HUES6 (cell line): ENCODE results near the gene TSEN15.

Experiments used
- H3K27ac ChIP-seq: 2 replicates; pipeline ENCODE4 v1.7.0; 2013; ENCODE audit warnings: low read depth, mild to moderate bottlenecking, low read length, inconsistent platforms
- H3K27me3 ChIP-seq: 2 replicates; pipeline ENCODE4 v1.6.1; 2013; ENCODE audit warnings: low read length; ENCODE audit not compliant: control insufficient read depth, insufficient read depth
- H3K36me3 ChIP-seq: 2 replicates; pipeline ENCODE4 v1.6.1; 2013; ENCODE audit warnings: low read length; ENCODE audit not compliant: control insufficient read depth, insufficient read depth
- H3K4me1 ChIP-seq: 2 replicates; pipeline ENCODE4 v1.6.1; 2013; ENCODE audit warnings: low read length; ENCODE audit not compliant: control insufficient read depth, insufficient read depth
- H3K4me3 ChIP-seq: 2 replicates; pipeline ENCODE4 v1.5.1; 2013; ENCODE audit warnings: low read depth, low read length
- H3K9ac ChIP-seq: one replicate; pipeline ENCODE4 v1.6.1; 2013; ENCODE audit warnings: mild to moderate bottlenecking, low read length
- H3K9me3 ChIP-seq: 2 replicates; pipeline ENCODE4 v1.6.1; 2013; ENCODE audit warnings: low read depth, low read length; ENCODE audit not compliant: control insufficient read depth, insufficient read depth

Gene TSEN15

GRCh38 chr1:184019506-184019905, 32.0 kb upstream of the TSEN15 start:
- H3K4me3 ChIP-seq: no peak overlapping the region
- H3K27ac ChIP-seq: no peak overlapping the region
- no peak overlapping the region for H3K9ac ChIP-seq
- H3K4me1 ChIP-seq: peaks cover 17% of the 10 kb centered on the region
- no peaks in the 10 kb centered on the region for H3K9me3 ChIP-seq
- no peaks in the 10 kb centered on the region for H3K27me3 ChIP-seq
- H3K36me3 ChIP-seq: no peaks in the 10 kb centered on the region

DNA sequence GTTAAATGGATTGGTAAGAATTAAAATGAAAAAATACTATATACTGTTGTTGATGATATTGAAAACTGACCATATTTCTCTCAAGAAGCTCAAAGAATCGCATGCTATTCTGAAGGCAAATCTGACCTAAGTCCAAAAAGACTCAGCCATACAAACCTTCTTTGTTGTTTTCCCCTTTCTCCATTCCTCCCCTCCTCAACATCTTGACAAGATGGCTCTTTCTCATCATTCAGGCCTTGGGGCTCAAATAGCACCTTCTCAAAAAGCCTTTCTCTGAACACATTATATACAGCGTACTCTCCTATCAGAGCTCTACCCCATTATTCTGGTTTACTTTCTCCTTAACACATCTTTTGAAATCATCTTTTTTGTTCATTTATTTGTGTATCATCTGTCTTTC, 31.2 kb upstream of the TSEN15 start:
- no peaks in the 10 kb centered on the region for H3K36me3 ChIP-seq
- no peak overlapping the region for H3K27ac ChIP-seq
- H3K4me1 ChIP-seq: peaks cover 25% of the 10 kb centered on the region
- H3K9me3 ChIP-seq: no peaks in the 10 kb centered on the region
- H3K9ac ChIP-seq: no peak overlapping the region
- H3K4me3 ChIP-seq: no peak overlapping the region
- H3K27me3 ChIP-seq: no peaks in the 10 kb centered on the region

- no peak overlapping the region for H3K27ac ChIP-seq
- H3K4me1 ChIP-seq: peaks cover 31% of the 10 kb centered on the region
- no peaks in the 10 kb centered on the region for H3K36me3 ChIP-seq
These were observed 30.7 kb upstream of the TSEN15 start for GRCh38 chr1:184020855-184021254.

DNA sequence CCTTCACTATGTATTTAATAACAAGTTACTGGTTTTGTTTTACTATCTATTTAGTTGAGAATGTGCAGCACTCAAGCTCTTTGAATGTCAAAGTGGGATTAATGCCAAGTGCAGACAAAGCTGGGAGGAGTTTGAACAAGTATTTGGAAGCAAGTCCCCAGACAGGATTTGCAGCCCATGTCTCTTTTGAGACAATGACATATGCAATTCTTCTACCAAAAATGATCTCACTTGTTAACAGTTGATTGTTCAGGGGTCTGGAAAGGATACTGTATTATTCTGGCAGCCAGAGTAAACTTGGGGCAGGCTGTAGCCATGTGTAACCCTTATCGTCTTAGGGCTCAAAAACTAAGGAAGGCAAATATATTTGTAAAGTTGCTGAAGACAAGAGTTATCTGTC, 29.8 kb upstream of the TSEN15 start:
- Histone ChIP-seq H3K36me3 (no peaks in the 10 kb centered on the region), H3K27ac (no peak overlapping the region), H3K9me3 (no peaks in the 10 kb centered on the region), H3K4me3 (no peak overlapping the region), H3K27me3 (peaks cover 7% of the 10 kb centered on the region; the same call in 1 of the 2 replicates), H3K4me1 (peaks cover 32% of the 10 kb centered on the region), H3K9ac (no peak overlapping the region)

More at GRCh38 chr1:184020855-184021254, 30.7 kb upstream of the TSEN15 start:
- H3K9me3 ChIP-seq: no peaks in the 10 kb centered on the region
- H3K9ac ChIP-seq: no peak overlapping the region
- H3K27me3 ChIP-seq: peaks cover under 1% of the 10 kb centered on the region; the same call in 1 of the 2 replicates
- H3K4me3 ChIP-seq: no peak overlapping the region

- peaks cover 7% of the 10 kb centered on the region; the same call in 1 of the 2 replicates for H3K27me3 ChIP-seq
- H3K36me3 ChIP-seq: no peaks in the 10 kb centered on the region
- no peak overlapping the region for H3K9ac ChIP-seq
- no peaks in the 10 kb centered on the region for H3K9me3 ChIP-seq
- H3K27ac ChIP-seq: no peak overlapping the region
- H3K4me3 ChIP-seq: no peak overlapping the region
- peaks cover 28% of the 10 kb centered on the region for H3K4me1 ChIP-seq
These were observed 28.9 kb upstream of the TSEN15 start for GRCh38 chr1:184022668-184023067.

DNA sequence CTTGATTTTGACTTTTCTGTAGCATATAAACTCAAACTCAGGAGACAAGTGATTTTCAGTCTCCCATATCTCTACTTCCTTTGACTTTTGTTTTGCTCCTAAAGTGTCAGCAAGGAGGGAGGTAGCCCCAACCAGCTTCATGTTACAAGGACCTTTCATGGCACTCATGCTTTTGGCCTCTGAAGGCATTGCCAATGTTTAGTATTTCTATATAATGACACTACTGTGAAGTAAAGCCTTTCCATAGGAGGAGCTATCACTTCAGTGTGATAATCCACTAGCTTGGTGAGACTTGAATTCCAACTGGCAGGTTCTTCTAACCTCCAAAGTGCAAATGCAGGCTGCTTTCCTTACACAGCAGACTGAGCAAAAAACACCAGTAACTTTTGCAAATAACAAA, 28.4 kb upstream of the TSEN15 start:
- no peaks in the 10 kb centered on the region for H3K36me3 ChIP-seq
- H3K27ac ChIP-seq: no peak overlapping the region
- no peak overlapping the region for H3K9ac ChIP-seq
- H3K4me3 ChIP-seq: no peak overlapping the region
- peaks cover 7% of the 10 kb centered on the region; the same call in 1 of the 2 replicates for H3K27me3 ChIP-seq
- H3K9me3 ChIP-seq: no peaks in the 10 kb centered on the region
- H3K4me1 ChIP-seq: peaks cover 29% of the 10 kb centered on the region

DNA sequence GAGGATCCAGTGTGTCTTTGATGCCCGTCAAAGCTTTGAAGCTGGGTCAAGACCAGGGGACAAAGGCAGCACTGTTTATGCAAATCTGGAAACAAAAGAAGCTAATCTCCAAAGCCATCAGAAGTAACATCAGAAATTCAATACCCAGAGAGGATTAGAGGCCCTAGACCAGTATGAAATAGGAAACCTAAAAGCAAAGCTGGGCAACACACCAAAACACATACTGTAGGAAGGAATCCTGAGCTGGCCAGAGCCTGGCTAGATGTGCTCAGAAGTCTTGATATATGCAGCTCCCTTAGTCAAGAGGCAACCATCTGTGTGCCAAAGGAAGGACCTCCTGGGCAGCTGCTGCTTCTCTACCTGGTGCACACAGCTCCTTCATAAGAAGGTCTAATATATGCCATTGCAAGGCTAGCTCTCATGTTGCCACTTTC, 26.3 kb upstream of the TSEN15 start:
- H3K27ac ChIP-seq: no peak overlapping the region
- no peak overlapping the region for H3K9ac ChIP-seq
- H3K9me3 ChIP-seq: no peaks in the 10 kb centered on the region
- peaks cover 7% of the 10 kb centered on the region; the same call in 1 of the 2 replicates for H3K27me3 ChIP-seq
- no peaks in the 10 kb centered on the region for H3K36me3 ChIP-seq
- H3K4me3 ChIP-seq: no peak overlapping the region
- H3K4me1 ChIP-seq: peaks cover 29% of the 10 kb centered on the region

- no peak overlapping the region for H3K27ac ChIP-seq
- H3K9ac ChIP-seq: no peak overlapping the region
These were observed 23.5 kb upstream of the TSEN15 start for GRCh38 chr1:184027826-184028695.

GRCh38 chr1:184028854-184029623, 22.5 kb upstream of the TSEN15 start:
- no peak overlapping the region for H3K4me3 ChIP-seq
- H3K27me3 ChIP-seq: peaks cover 17% of the 10 kb centered on the region
- H3K9me3 ChIP-seq: no peaks in the 10 kb centered on the region
- H3K9ac ChIP-seq: no peak overlapping the region
- no peak overlapping the region for H3K27ac ChIP-seq
- peaks cover 19% of the 10 kb centered on the region for H3K4me1 ChIP-seq
- H3K36me3 ChIP-seq: no peaks in the 10 kb centered on the region

More at GRCh38 chr1:184027826-184028695, 23.5 kb upstream of the TSEN15 start:
- no peak overlapping the region for H3K4me3 ChIP-seq
- H3K36me3 ChIP-seq: no peaks in the 10 kb centered on the region
- peaks cover 24% of the 10 kb centered on the region for H3K4me1 ChIP-seq
- peaks cover 9% of the 10 kb centered on the region; the same call in 1 of the 2 replicates for H3K27me3 ChIP-seq
- no peaks in the 10 kb centered on the region for H3K9me3 ChIP-seq

DNA sequence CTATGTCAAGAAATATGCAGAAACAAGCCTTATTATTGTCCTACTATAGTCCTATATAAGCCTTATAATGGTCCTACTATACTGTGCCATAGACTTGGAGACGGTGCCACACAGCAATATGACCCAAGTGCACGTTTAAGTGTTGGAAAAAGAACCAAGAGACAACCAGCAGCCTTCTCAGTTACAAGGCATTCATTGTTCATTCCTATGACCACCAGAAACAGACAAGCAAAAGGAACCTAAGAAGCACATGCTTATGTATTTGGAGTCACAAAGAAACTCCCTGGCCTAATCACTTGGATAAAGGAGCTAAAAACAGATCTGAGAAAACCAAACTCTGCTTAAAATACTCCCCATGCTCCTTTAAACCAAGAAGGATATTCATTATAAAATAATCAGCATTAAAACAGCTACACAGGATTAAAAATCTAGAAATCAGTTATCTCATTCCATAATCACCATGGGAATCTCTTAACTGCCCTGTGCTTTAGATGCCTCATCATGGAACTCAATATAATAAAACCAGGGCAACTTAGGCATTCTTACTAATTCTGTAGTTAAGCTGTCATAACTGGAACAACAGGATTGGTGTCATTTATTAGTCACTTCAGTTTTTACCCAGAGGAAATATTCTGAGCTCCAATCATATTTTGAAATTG, 21.0 kb upstream of the TSEN15 start:
- H3K9me3 ChIP-seq: no peaks in the 10 kb centered on the region
- peaks cover 31% of the 10 kb centered on the region for H3K27me3 ChIP-seq
- no peak overlapping the region for H3K9ac ChIP-seq
- no peaks in the 10 kb centered on the region for H3K36me3 ChIP-seq
- H3K27ac ChIP-seq: no peak overlapping the region
- peaks cover 9% of the 10 kb centered on the region for H3K4me1 ChIP-seq
- H3K4me3 ChIP-seq: no peak overlapping the region
